GM08714 (cell line): Measurements from ENCODE around the gene BORCS5.

Experiments
- H3K4me3 ChIP-seq: fragments of 200-500 bp; sonication (Bioruptor generic); 2 replicates; pipeline ENCODE4 v1.5.1; 2014; ENCODE audit warnings: mild to moderate bottlenecking, low read length, inconsistent platforms
- ZNF274 ChIP-seq: IDR thresholded peaks from 2 replicates; pipeline ENCODE4 v1.6.1; 2012; ENCODE audit warnings: mild to moderate bottlenecking, low read depth, low read length

BORCS5 gene

GRCh38 chr12:12425616-12426015 is 68.7 kb downstream of the BORCS5 start:
- H3K4me3 ChIP-seq: no peak overlapping the region
- no peak for TF ChIP-seq ZNF274

- no peak overlapping the region for H3K4me3 ChIP-seq
- no peak for TF ChIP-seq ZNF274
Measured at GRCh38 chr12:12427568-12427967, 70.7 kb downstream of the BORCS5 start.

GRCh38 chr12:12428047-12428446 is 71.2 kb downstream of the BORCS5 start:
- no peak for TF ChIP-seq ZNF274
- H3K4me3 ChIP-seq: no peak overlapping the region

- TF ChIP-seq ZNF274: no peak
- H3K4me3 ChIP-seq: no peak overlapping the region
Measured at GRCh38 chr12:12428961-12429657, 72.2 kb downstream of the BORCS5 start.

DNA sequence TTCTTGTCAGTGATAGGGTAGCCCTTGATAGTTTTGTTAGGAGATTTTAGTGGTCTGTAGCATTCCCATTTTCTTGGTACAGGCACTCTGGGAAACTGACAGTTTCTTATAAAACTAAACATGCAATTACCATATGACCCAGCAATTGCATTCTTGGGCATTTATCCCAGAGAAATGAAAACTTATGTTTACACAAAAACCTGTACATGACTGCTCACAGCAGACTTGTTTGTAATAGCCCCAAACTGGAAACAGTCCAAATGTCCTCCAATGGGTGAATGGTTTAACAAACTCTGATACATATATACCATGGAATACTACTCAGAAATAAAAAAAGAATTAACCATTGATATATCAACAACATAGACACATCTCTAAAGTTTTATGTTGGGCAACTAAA is 75.5 kb downstream of the BORCS5 start:
- no peak for TF ChIP-seq ZNF274
- no peak overlapping the region for H3K4me3 ChIP-seq

DNA sequence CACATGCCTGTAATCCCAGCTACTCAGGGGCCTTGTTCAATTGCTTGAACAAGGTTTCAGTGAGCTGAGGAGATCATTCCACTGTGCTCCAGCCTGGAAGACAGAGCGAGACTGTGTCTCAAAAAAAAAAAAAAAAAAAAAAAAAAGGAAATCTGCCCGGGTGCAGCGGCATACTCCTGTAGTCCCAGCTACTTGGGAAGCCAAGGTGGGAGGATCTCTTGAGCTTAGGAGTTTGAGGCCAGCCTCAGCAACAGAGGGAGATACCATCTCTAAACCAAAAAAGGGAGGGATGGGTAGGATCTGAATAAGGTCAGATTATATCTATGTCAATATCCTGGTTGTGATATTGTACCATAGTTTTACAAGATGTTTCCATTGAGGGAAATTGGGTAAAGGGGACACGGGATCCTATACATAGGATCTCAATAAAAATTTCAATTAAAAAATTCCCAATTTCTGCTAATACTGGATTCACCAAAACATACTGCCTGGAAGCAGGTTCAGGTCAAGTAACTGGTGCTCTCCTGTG is 76.4 kb downstream of the BORCS5 start:
- no peak for TF ChIP-seq ZNF274
- H3K4me3 ChIP-seq: no peak overlapping the region

- no peak overlapping the region for H3K4me3 ChIP-seq
- no peak for TF ChIP-seq ZNF274
Measured at GRCh38 chr12:12436831-12437345, 80.0 kb downstream of the BORCS5 start.

DNA sequence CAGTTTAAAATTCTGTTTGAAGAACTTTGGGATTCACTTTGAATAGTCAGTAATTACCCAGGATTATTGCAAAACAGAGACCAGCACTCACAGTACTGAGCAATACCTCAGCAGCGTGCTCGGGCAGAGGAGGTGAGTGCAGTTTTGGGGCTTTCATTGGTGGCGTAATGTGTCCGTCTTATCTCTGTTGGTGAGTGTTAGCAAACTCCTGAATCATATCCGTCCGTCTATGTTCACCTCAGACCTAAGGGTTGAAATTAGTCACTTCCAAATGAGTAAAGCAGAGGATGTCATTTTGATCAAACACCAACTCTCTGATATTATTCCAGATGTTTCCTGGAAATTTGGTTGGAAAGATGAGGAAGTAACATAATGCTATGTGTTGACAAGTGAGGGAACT is 82.8 kb downstream of the BORCS5 start:
- no peak overlapping the region for H3K4me3 ChIP-seq
- no peak for TF ChIP-seq ZNF274

- no peak overlapping the region for H3K4me3 ChIP-seq
- no peak for TF ChIP-seq ZNF274
Measured at GRCh38 chr12:12440784-12441428, 84.0 kb downstream of the BORCS5 start.

GRCh38 chr12:12441429-12441807 is 84.5 kb downstream of the BORCS5 start:
- H3K4me3 ChIP-seq: no peak overlapping the region
- no peak for TF ChIP-seq ZNF274

DNA sequence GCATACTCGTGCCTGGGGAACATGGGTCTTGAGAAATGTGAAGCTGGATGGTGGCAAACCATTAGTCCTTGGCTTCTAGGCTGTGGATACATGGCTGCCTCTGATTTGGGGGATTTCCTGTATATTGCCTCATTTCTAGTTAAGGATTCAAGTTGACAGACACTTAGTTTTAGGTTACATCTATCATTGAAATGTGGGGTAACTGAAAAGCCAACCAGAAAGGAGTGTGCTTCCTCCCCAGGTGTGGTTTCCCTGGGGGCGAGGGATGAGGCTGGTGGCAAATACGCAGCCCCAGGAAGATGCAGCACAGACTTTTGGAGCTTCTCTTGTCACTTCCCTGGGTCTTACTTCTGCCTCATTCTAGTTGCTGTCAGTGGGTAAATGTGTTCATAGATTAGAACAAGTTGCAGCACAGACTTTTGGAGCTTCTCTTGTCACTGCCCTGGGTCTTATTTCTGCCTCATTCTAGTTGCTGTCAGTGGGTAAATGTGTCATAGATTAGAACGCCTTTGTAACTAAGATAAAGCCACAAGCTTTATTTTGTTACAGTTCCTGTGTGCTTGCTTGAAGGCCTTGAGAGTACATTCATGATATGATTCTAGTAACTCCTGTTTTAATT is 85.1 kb downstream of the BORCS5 start:
- TF ChIP-seq ZNF274: no peak

DNA sequence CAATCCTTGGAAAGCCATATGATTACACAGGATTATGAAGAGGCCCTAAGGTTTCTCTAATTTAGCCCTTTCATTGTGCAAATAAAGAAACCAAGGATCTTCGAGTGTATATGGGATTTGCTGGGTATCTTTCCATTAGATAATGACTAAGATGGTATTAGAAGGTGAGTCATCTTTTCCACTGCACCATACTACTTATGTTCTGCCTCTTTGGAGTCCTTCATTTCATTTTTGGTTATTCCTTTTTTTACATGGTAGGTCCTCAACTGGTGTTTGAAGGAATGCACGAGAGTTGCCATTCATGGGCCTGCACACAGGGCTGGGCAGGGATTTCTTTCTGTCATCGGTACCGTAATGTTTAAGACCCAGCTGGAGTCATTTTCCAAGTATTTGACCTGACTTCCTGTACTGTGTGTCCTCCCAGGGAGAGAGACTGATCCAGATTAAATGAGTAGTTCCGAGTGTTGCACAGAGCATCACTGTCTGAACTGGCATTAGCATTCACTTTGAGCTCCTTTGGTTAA is 85.7 kb downstream of the BORCS5 start:
- no peak overlapping the region for H3K4me3 ChIP-seq

More for the DNA sequence above, 85.1 kb downstream of the BORCS5 start:
- no peak overlapping the region for H3K4me3 ChIP-seq

DNA sequence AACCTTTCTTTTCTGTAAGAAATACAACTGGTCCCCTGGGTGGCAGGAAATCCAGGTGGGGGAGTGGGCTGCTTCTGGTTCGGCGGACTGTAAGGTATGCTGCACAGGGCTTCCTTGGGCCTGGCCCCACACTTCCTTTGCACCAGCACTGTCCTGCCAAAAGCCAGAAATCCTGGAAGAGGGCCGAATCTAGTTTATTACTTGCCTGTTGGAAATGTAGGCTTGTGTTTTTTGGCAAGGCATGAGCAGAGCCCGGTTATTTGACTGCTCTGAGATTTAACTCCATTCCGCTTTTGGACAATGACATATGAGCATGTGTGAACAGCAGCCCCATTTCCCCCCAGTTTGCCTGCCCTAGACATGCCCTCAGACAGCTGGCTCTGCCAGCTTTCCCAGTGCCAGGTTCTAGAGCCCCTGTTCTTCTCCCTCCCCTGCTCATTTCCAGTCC is 86.6 kb downstream of the BORCS5 start:
- no peak for TF ChIP-seq ZNF274
- H3K4me3 ChIP-seq: no peak overlapping the region

More for the DNA sequence above, 85.7 kb downstream of the BORCS5 start:
- TF ChIP-seq ZNF274: no peak

- no peak for TF ChIP-seq ZNF274
- H3K4me3 ChIP-seq: no peak overlapping the region
Measured at GRCh38 chr12:12445165-12445881, 88.4 kb downstream of the BORCS5 start.

- no peak overlapping the region for H3K4me3 ChIP-seq
- no peak for TF ChIP-seq ZNF274
Measured at GRCh38 chr12:12445882-12446181, 89.0 kb downstream of the BORCS5 start.
